GM18508 (cell line): ENCODE data around the gene CDC42EP1.
"Not testable (repeated sequence)": the region's sequence is repeated elsewhere in the genome, so short reads cannot be mapped to it uniquely, and the experiment has no call there.

ENCODE experiments used
- ATAC-seq: cut with Tn5 transposase; IDR thresholded peaks from one replicate; pipeline ENCODE4 v1.9.1; 2021; ENCODE audit warnings: moderate number of reproducible peaks; ENCODE audit not compliant: insufficient read depth, unreplicated experiment

The CDC42EP1 gene

GRCh38 chr22:37571258-37571991, 11.1 kb downstream of the CDC42EP1 start:
- ATAC-seq = no peak

GRCh38 chr22:37571992-37572373, 11.7 kb downstream of the CDC42EP1 start:
- ATAC-seq = no peak

- ATAC-seq = no peak
Measured at GRCh38 chr22:37575490-37576003, 15.3 kb downstream of the CDC42EP1 start.

GRCh38 chr22:37578002-37578401, 17.7 kb downstream of the CDC42EP1 start:
- ATAC-seq = no peak

GRCh38 chr22:37581504-37581903, 21.2 kb downstream of the CDC42EP1 start:
- no peak for ATAC-seq

GRCh38 chr22:37582526-37582925, 22.2 kb downstream of the CDC42EP1 start:
- no peak for ATAC-seq

GRCh38 chr22:37588546-37589215, 28.4 kb downstream of the CDC42EP1 start:
- no peak for ATAC-seq

GRCh38 chr22:37589636-37590035, 29.4 kb downstream of the CDC42EP1 start:
- no peak for ATAC-seq

- ATAC-seq = not testable (repeated sequence)
Measured at GRCh38 chr22:37591081-37591480, 30.8 kb downstream of the CDC42EP1 start.

GRCh38 chr22:37591823-37592404, 31.6 kb downstream of the CDC42EP1 start:
- ATAC-seq = no peak

- ATAC-seq = no peak
Measured at GRCh38 chr22:37594237-37594636, 34.0 kb downstream of the CDC42EP1 start.

GRCh38 chr22:37599153-37599552, 38.9 kb downstream of the CDC42EP1 start:
- ATAC-seq = no peak

GRCh38 chr22:37601203-37601539, 40.9 kb downstream of the CDC42EP1 start:
- ATAC-seq = no peak

- no peak for ATAC-seq
Measured at GRCh38 chr22:37601540-37602442, 41.5 kb downstream of the CDC42EP1 start.

- not testable (repeated sequence) for ATAC-seq
Measured at GRCh38 chr22:37602546-37603277, 42.4 kb downstream of the CDC42EP1 start.

GRCh38 chr22:37604074-37604473, 43.8 kb downstream of the CDC42EP1 start:
- ATAC-seq = no peak

GRCh38 chr22:37604875-37605274, 44.6 kb downstream of the CDC42EP1 start:
- no peak for ATAC-seq

GRCh38 chr22:37607010-37607934, 47.0 kb downstream of the CDC42EP1 start:
- no peak for ATAC-seq
